Liver (tissue), 3 donors: ENCODE measurements around the gene RAB4A.

ENCODE experiments used
- ATF3 ChIP-seq: IDR thresholded peaks from 2 replicates; pipeline ENCODE4 v1.6.1; 2016; ENCODE audit warnings: antibody characterized with exemption
- HNF4G ChIP-seq: IDR thresholded peaks from 2 replicates; pipeline ENCODE4 v1.6.1; 2016; ENCODE audit warnings: antibody characterized with exemption
- JUND ChIP-seq, 2 donors: IDR thresholded peaks; 2 replicates each; pipeline ENCODE4 v1.6.1; 2016; ENCODE audit warnings: antibody characterized with exemption in 2 of 2
- MAX ChIP-seq: IDR thresholded peaks from 2 replicates; pipeline ENCODE4 v1.6.1; 2016; ENCODE audit warnings: antibody characterized with exemption
- RAD21 ChIP-seq, 2 donors: IDR thresholded peaks; 2 replicates each; pipeline ENCODE4 v1.6.1; 2016; ENCODE audit warnings: antibody characterized with exemption in 2 of 2, mild to moderate bottlenecking in 2 of 2
- REST ChIP-seq: IDR thresholded peaks from 2 replicates; pipeline ENCODE4 v1.6.1; 2016; ENCODE audit warnings: antibody characterized with exemption, mild to moderate bottlenecking
- RXRA ChIP-seq, 2 donors: IDR thresholded peaks; 2 replicates each; pipeline ENCODE4 v1.6.1; 2017 to 2018; ENCODE audit warnings: antibody characterized with exemption in 2 of 2, mild to moderate bottlenecking in 1 of 2
- SP1 ChIP-seq: IDR thresholded peaks from 2 replicates; pipeline ENCODE4 v1.6.1; 2018; ENCODE audit warnings: antibody characterized with exemption, mild to moderate bottlenecking
- TAF1 ChIP-seq: conservative IDR thresholded peaks from 2 replicates; pipeline ENCODE4 v1.6.1; 2016; ENCODE audit warnings: antibody characterized with exemption, mild to moderate bottlenecking
- YY1 ChIP-seq: IDR thresholded peaks from 2 replicates; pipeline ENCODE4 v1.6.1; 2016; ENCODE audit warnings: antibody characterized with exemption, mild to moderate bottlenecking
- TF ChIP-seq, protein P1 (sequence below): fragments of 150-350 bp; IDR thresholded peaks from 2 replicates; pipeline ENCODE4 v1.5.1; 2017; ENCODE audit warnings: improper control_type of control experiment, low read depth, low read length; ENCODE audit not compliant: missing input control
- TF ChIP-seq, protein P2 (sequence below): IDR thresholded peaks from 2 replicates; pipeline ENCODE4 v1.6.1; 2016; ENCODE audit warnings: antibody characterized with exemption
- donor health status: healthy.
- donor health status: healthy.

- TF ChIP-seq, protein P1, sequence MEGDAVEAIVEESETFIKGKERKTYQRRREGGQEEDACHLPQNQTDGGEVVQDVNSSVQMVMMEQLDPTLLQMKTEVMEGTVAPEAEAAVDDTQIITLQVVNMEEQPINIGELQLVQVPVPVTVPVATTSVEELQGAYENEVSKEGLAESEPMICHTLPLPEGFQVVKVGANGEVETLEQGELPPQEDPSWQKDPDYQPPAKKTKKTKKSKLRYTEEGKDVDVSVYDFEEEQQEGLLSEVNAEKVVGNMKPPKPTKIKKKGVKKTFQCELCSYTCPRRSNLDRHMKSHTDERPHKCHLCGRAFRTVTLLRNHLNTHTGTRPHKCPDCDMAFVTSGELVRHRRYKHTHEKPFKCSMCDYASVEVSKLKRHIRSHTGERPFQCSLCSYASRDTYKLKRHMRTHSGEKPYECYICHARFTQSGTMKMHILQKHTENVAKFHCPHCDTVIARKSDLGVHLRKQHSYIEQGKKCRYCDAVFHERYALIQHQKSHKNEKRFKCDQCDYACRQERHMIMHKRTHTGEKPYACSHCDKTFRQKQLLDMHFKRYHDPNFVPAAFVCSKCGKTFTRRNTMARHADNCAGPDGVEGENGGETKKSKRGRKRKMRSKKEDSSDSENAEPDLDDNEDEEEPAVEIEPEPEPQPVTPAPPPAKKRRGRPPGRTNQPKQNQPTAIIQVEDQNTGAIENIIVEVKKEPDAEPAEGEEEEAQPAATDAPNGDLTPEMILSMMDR, result no peak
- TF ChIP-seq TAF1 (no peak), RAD21 (IDR thresholded peaks at IDR 0.05) (no peak), JUND (IDR thresholded peaks at IDR 0.05) (no peak), YY1 (no peak), REST (no peak), ATF3 (no peak), SP1 (no peak), RXRA (IDR thresholded peaks at IDR 0.05) (no peak), HNF4G (no peak), MAX (no peak)
- TF ChIP-seq, protein P2, sequence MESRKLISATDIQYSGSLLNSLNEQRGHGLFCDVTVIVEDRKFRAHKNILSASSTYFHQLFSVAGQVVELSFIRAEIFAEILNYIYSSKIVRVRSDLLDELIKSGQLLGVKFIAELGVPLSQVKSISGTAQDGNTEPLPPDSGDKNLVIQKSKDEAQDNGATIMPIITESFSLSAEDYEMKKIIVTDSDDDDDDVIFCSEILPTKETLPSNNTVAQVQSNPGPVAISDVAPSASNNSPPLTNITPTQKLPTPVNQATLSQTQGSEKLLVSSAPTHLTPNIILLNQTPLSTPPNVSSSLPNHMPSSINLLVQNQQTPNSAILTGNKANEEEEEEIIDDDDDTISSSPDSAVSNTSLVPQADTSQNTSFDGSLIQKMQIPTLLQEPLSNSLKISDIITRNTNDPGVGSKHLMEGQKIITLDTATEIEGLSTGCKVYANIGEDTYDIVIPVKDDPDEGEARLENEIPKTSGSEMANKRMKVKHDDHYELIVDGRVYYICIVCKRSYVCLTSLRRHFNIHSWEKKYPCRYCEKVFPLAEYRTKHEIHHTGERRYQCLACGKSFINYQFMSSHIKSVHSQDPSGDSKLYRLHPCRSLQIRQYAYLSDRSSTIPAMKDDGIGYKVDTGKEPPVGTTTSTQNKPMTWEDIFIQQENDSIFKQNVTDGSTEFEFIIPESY, result no peak
Measured at GRCh38 chr1:229344139-229344538, 73.2 kb downstream of the RAB4A start.
